DOHH2 (cell line): ENCODE results near the gene P2RY11.

Source experiments
- CTCF ChIP-seq: fragments of 200-600 bp; sonication (generic); IDR thresholded peaks from one replicate; pipeline ENCODE4 v1.5.1; 2014; ENCODE audit warnings: antibody characterized with exemption, mild to moderate bottlenecking, low read depth, low read length; ENCODE audit not compliant: poor library complexity, severe bottlenecking
- EZH2phosphoT487 ChIP-seq: fragments of 200-600 bp; sonication (generic); IDR thresholded peaks from 2 replicates; pipeline ENCODE4 v1.6.1; 2017; ENCODE audit warnings: borderline replicate concordance, mild to moderate bottlenecking, antibody characterized with exemption, low read length, moderate library complexity, mixed read lengths

GRCh38 chr19:10163536-10163935, 52.0 kb downstream of the P2RY11 start:
- TF ChIP-seq CTCF = no peak
- TF ChIP-seq EZH2phosphoT487 = no peak
